Measurements from ENCODE around the gene GIT1.

DNA sequence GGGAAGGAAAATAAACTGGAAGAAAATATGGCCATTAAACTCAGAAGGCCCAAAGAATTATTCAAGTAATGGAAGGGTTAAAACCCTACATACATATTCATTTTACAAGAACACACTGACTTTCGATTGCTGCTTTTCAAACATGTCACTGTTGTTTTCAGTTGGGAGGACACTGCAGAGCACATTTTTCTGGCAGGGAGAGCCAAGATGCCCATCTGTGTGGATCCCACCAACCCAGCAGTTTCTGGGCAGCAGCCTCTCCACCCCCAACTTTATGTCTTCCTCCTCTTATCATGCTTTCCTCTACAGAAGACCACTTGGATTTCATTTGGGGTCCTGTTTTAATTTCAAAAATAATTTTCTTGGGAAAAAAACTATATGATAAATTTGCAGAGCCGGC, 40.4 kb upstream of the GIT1 start:
- TF ChIP-seq, protein P1, sequence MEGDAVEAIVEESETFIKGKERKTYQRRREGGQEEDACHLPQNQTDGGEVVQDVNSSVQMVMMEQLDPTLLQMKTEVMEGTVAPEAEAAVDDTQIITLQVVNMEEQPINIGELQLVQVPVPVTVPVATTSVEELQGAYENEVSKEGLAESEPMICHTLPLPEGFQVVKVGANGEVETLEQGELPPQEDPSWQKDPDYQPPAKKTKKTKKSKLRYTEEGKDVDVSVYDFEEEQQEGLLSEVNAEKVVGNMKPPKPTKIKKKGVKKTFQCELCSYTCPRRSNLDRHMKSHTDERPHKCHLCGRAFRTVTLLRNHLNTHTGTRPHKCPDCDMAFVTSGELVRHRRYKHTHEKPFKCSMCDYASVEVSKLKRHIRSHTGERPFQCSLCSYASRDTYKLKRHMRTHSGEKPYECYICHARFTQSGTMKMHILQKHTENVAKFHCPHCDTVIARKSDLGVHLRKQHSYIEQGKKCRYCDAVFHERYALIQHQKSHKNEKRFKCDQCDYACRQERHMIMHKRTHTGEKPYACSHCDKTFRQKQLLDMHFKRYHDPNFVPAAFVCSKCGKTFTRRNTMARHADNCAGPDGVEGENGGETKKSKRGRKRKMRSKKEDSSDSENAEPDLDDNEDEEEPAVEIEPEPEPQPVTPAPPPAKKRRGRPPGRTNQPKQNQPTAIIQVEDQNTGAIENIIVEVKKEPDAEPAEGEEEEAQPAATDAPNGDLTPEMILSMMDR (IDR thresholded peaks at IDR 0.05) = no peak
- TF ChIP-seq POLR2A (IDR thresholded peaks at IDR 0.05) = no peak

Measured in ovary (tissue), 3 donors.